Midbrain (tissue), 1 donor: ENCODE measurements around the gene USP14.

ENCODE experiments used
- DNase-seq: peaks from one replicate; lab custom pipeline; 2025; lab: John Stamatoyannopoulos, UW

USP14 gene

DNA sequence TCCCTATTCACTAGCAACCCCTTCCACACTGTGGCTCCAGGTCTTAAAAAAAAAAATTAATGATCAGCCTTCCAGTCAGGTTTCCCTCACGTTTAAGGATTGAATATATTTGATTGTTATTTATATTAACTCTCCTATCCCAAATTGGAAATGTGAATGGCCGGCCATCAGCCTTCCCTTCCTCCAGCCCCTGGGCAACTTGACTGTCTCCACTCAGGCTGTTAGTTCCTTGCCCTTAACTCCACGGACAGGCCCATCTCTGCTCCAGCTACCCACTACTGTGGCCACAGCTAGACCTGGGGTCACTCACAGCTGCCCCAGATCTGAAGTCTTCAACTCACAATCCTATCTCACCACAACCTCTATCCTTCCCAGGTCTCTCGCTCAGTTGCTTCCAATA lies 69.5 kb downstream of the USP14 start:
- no peak for DNase-seq

- DNase-seq = no peak
Observed at GRCh38 chr18:228586-228985, 70.2 kb downstream of the USP14 start.

GRCh38 chr18:231563-231962 lies 73.2 kb downstream of the USP14 start:
- no peak for DNase-seq

- DNase-seq = no peak
Observed at GRCh38 chr18:240175-240574, 81.8 kb downstream of the USP14 start.

- no peak for DNase-seq
Observed at GRCh38 chr18:245282-245847, 87.0 kb downstream of the USP14 start.

DNA sequence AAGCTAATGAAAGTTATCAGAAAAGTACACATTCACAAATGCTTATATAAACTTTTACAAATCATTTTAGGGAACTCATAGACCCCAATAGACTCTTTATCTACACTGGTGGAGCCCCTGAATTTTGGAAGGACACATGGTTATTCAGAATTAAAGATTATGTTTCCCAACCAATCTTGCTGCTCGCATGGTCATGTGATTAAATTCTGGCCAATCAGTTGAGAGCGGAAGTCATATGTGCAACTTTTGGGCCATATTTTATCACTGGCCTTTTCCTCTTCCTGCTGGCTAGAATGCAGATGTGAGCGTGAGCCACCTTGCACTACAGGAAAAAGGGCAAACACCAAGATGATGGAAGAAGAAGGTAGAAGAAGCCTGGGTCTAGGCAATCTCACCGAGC lies 89.7 kb downstream of the USP14 start:
- DNase-seq = no peak

- no peak for DNase-seq
Observed at GRCh38 chr18:250685-251084, 92.3 kb downstream of the USP14 start.

DNA sequence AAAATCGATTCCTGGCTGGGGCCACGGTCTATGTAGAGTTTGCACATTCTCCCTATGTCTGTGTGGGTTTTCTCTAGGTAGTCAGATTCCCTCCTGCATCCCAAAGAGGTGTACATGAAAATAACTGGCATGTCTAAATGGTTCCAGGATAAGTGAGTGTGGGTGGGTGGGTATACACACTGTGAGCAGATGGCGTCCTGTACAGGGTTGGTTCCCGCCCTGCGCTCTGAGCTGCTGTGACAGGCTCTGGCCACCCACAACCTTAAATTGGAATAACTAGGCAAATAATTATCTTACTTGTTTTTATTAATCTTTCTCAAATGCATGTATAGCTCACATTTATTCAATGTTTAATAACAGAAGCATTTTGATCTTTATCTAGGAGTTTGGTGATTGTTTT lies 93.2 kb downstream of the USP14 start:
- no peak for DNase-seq

DNA sequence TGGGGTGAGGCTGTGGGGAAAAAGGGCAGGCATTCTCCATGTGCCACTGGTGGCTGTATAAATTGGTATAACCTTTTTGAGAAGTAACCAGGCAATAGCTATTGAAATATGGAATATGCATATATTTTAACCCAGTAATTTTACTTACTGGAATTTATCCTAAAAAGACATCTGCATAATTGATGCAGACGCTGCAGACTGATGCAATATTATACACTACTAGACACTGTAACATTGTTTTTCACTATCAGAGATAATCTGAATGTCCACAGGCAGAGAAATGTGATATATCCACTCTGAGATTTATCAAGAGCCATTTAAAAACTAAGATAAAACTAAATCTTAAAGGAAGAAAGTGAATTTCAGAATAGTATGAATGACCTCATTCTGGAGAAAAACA lies 94.8 kb downstream of the USP14 start:
- no peak for DNase-seq

DNA sequence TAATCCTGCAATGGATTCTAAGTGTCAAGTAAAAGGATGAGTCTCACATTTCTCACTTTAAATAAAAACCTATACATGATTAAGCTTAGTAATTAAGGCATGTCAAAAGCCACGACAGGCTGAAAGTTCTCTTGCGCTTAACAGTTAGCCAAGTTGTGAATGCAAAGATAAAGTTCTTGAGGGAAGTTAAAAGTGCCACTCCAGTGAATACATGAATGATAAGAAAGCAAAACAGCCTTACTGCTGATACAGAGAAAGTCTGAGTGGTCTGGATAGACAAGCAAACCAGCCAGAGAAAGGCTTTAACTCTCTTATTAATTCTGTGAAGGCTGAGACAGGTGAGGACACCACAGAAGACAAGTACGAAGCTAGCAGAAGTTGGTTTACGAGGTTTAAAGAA lies 96.8 kb downstream of the USP14 start:
- DNase-seq = no peak

DNA sequence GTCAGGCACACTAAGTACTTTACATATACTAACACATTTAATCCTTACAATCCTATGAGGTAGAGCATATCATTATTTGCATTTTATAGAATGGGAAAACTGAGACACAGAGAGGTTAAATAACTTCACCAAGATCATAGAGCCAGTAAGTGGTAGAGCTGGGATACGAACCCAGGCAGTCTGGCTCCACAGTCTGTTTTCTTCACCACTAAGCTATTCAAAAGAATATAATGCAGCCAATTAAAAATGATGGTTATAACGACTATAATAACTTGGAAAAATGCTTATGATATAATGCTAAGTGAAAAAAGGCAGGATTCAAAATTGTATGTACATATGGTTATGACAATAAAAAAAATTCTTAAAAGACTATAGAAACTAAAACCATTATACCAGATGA lies 102.2 kb downstream of the USP14 start:
- no peak for DNase-seq

- no peak for DNase-seq
Observed at GRCh38 chr18:261398-262073, 103.2 kb downstream of the USP14 start.
